Measurements from ENCODE around the gene DLEC1.

DNA sequence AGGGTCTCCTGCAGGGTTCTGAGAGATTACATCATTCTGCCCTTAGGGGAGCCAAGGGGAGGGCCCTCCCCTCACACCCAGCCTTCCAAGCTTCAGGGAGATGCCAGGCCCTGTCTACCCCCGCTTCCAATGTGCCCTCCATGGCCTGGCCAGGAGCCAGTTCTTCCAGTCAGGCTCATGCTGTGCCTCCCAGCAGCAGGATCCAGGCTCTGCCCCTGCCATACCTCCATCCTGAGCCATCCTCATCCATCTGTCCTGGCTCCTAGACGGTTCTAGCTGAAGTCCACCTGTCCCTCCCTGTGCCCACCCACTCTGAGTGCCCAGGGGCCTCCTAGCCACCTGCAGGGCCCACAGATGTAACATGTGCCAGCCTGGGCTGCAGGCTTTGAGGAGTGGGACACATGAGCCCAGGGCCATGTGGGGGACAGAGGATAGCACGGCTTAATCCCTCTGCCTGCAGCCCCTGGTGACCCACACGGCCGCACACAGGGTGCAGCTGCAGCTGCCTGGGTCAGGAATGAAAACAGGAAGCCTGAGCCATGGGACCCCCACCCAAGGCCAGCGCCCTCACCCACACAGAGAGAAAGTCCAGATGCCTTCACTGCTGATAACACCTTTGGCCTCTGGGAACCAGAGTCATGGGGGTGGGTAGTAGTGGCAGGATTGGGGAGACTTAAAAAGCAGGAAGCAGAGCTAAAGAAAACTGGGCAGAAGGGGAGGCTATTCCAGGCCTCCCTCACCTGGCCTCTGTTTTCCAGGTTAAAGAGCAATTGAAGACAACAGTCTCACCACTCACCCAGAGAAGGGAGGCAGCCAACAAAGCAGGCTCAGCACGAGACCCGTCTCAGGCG lies 21.3 kb upstream of the DLEC1 start:
- TF ChIP-seq, protein P1, sequence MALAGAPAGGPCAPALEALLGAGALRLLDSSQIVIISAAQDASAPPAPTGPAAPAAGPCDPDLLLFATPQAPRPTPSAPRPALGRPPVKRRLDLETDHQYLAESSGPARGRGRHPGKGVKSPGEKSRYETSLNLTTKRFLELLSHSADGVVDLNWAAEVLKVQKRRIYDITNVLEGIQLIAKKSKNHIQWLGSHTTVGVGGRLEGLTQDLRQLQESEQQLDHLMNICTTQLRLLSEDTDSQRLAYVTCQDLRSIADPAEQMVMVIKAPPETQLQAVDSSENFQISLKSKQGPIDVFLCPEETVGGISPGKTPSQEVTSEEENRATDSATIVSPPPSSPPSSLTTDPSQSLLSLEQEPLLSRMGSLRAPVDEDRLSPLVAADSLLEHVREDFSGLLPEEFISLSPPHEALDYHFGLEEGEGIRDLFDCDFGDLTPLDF (CRISPR knock-in tag; IDR thresholded peaks at IDR 0.05), result no peak
- TF ChIP-seq ZNF232 (CRISPR knock-in tag; IDR thresholded peaks at IDR 0.05) (no peak), CTCF (IDR thresholded peaks at IDR 0.05) (no peak), SMAD3 (CRISPR knock-in tag; IDR thresholded peaks at IDR 0.05; ENCODE audit: borderline replicate concordance) (no peak), ZNF396 (CRISPR knock-in tag; IDR thresholded peaks at IDR 0.05; ENCODE audit: borderline replicate concordance) (no peak), SP1 (CRISPR knock-in tag; conservative IDR thresholded peaks at IDR 0.05) (no peak), NR3C1 (CRISPR knock-in tag; conservative IDR thresholded peaks at IDR 0.05; ENCODE audit: low read depth) (no peak), NFYB (CRISPR knock-in tag; conservative IDR thresholded peaks at IDR 0.05; ENCODE audit: low read depth) (no peak), ZNF425 (CRISPR knock-in tag; conservative IDR thresholded peaks at IDR 0.05) (no peak), CDX4 (CRISPR knock-in tag; IDR thresholded peaks at IDR 0.05; ENCODE audit: borderline replicate concordance) (no peak), USF2 (CRISPR knock-in tag; IDR thresholded peaks at IDR 0.05) (no peak), ZNF263 (CRISPR knock-in tag; IDR thresholded peaks at IDR 0.05; ENCODE audit: low read depth) (no peak)

All from WTC11 (cell line).